ENCODE results near the gene COQ3. TPM values are rescaled to one million over a fixed set of nuclear protein-coding genes. Genes with fewer than 3 reads are reported as not detected.

The COQ3 gene
- total and polyA plus RNA-seq, 2 of the 8 experiments (the other 6 are each of a cell fraction or from before 2014, with no cell fraction given) = 8.4 to 16.2 TPM

DNA sequence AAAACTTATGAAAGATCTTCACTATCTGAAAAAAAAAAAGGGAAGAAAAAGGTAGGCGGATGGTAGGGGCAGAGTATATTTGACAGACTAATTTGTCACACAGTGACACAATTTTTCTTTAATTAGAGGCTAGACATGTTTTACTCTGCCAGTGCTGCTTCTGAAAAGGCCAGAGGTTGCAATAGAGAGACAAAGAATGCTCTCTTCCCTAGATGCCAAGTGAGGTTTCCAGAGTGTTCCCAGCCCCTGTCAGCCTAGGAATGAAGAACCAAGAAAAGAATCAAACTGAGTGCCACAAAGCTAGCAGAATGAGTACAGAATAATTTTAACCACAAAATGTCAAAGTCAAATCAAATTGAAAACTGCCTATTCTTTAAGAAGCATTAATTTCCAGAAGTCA, 18.1 kb upstream of the COQ3 start:
- H3K79me2 ChIP-seq (ENCODE audit: control insufficient read depth in 1 of 2, insufficient read depth in 2 of 2, low read length in 2 of 2) = peaks cover 0 to 62% of the 10 kb centered on the region in 2 experiments; a peak in 3 of 4 replicates
- H2BK120ac ChIP-seq (replicated peaks; ENCODE audit: low read depth, low read length) = no peak overlapping the region
- no peak overlapping the region for H3K4ac ChIP-seq (replicated peaks; ENCODE audit: insufficient read length, low read depth, low read length)
- no peak for DNase-seq (ENCODE audit: low read depth in 1 of 2, low spot score in 2 of 2)
- H3K9ac ChIP-seq (replicated peaks in 1 of 4; ENCODE audit: extremely low read depth in 1 of 4, low read depth in 3 of 4, low read length in 3 of 4) = no peak overlapping the region
- H4K91ac ChIP-seq (replicated peaks; ENCODE audit: insufficient read length, low read length) = no peak overlapping the region
- 82% methylated on average over 1 of the region's 1 CpG; no CpG with 5 or more reads in 1 of the 2 experiments for WGBS, 2 experiments (ENCODE audit: extremely low coverage in 1 of 2, insufficient coverage in 1 of 2, insufficient read length in 1 of 2, insufficient replicate concordance in 2 of 2, low coverage in 1 of 2, low lambda C conversion rate in 2 of 2, missing lambda C conversion rate in 1 of 2)
- no peak overlapping the region for H2BK20ac ChIP-seq (ENCODE audit: low read length)
- no peak overlapping the region for H2BK12ac ChIP-seq (ENCODE audit: low read depth, low read length)
- no peak overlapping the region for H3K14ac ChIP-seq (ENCODE audit: insufficient read length)
- H3K4me3 ChIP-seq (ENCODE audit: extremely low read depth in 1 of 4, insufficient read depth in 2 of 4, low read depth in 3 of 4, low read length in 4 of 4) = no peak overlapping the region
- no peaks in the 10 kb centered on the region for H3K9me3 ChIP-seq (ENCODE audit: insufficient read depth in 2 of 2, low read depth in 1 of 2, low read length in 1 of 2)
- POLR2A ChIA-PET (ENCODE audit: partially characterized antibody) = interaction anchor here (1.0 to 5.3 kb wide), 6 partner anchors 10 to 17 kb away, joined by 3 to 34 read pairs (median 3); partner anchors contain the start of gene PNISR
- FAIRE-seq = no peak
- H3K4me2 ChIP-seq (ENCODE audit: insufficient read depth in 1 of 2, low read depth in 2 of 2, low read length in 2 of 2) = no peak overlapping the region
- no peak overlapping the region for H2AFZ ChIP-seq (ENCODE audit: low read length)
- peaks cover 9 to 75% (median 31%) of the 10 kb centered on the region in 4 experiments; a peak in 7 of 8 replicates for H3K36me3 ChIP-seq (ENCODE audit: control insufficient read depth in 2 of 4, insufficient read depth in 4 of 4, low read length in 3 of 4)
- H3K27ac ChIP-seq (ENCODE audit: low read depth, low read length) = no peak overlapping the region
- no peak overlapping the region for H3K23ac ChIP-seq (ENCODE audit: insufficient read length)
- H4K20me1 ChIP-seq (replicated peaks in 1 of 2; ENCODE audit: control insufficient read depth in 1 of 2, insufficient read depth in 2 of 2, low read length in 2 of 2) = peaks cover 4 to 11% of the 10 kb centered on the region in 2 experiments
- CTCF ChIA-PET (ENCODE audit: partially characterized antibody) = interaction anchor here (1.2 to 1.9 kb wide), 2 partner anchors 77 to 82 kb away, joined by 4 to 6 read pairs; no protein-coding TSS in a partner anchor
- H2BK15ac ChIP-seq (ENCODE audit: low read length) = no peak overlapping the region
- no peaks in the 10 kb centered on the region for H3K4me1 ChIP-seq (replicated peaks in 1 of 4; ENCODE audit: control insufficient read depth in 3 of 4, insufficient read depth in 4 of 4, low read length in 3 of 4)
- H3K27me3 ChIP-seq (replicated peaks in 1 of 4; ENCODE audit: control insufficient read depth in 3 of 4, extremely low read depth in 1 of 4, insufficient read depth in 3 of 4, low read length in 3 of 4) = no peaks in the 10 kb centered on the region
- H4K5ac ChIP-seq (ENCODE audit: insufficient read length, low read depth, low read length) = no peak overlapping the region
- H3K18ac ChIP-seq (ENCODE audit: extremely low read depth, low read length) = no peak overlapping the region
- no peaks in the 10 kb centered on the region; the same call in 1 of the 2 replicates for H3K23me2 ChIP-seq (ENCODE audit: low read depth, low read length)
- no peak overlapping the region for H3K56ac ChIP-seq (replicated peaks; ENCODE audit: insufficient read length, low read depth, low read length)
- no peak overlapping the region for H4K8ac ChIP-seq (ENCODE audit: extremely low read depth, insufficient read depth, low read length)
- H2BK5ac ChIP-seq (ENCODE audit: low read depth, low read length) = no peak overlapping the region
- H3K79me1 ChIP-seq (ENCODE audit: low read depth, low read length) = no peaks in the 10 kb centered on the region; the same call in 1 of the 2 replicates
- no peak overlapping the region for H2AK5ac ChIP-seq (ENCODE audit: low read depth, low read length)
- no peak for TF ChIP-seq RAD21 (IDR thresholded peaks at IDR 0.05 in 1 of 2, conservative IDR thresholded peaks at IDR 0.05 in 1 of 2; ENCODE audit: low read depth in 2 of 2, low read length in 2 of 2)
- TF ChIP-seq NRF1 (IDR thresholded peaks at IDR 0.05; ENCODE audit: low read depth, low read length) = no peak
- no peak for TF ChIP-seq KDM1A (IDR thresholded peaks at IDR 0.05; ENCODE audit: borderline replicate concordance, low read length)
- TF ChIP-seq ATF2 (IDR thresholded peaks at IDR 0.05; ENCODE audit: low read length) = no peak
- no peak for TF ChIP-seq SP1 (IDR thresholded peaks at IDR 0.05; ENCODE audit: low read depth, low read length)
- TF ChIP-seq POU5F1 (IDR thresholded peaks at IDR 0.05; ENCODE audit: low read depth, low read length) = no peak
- no peak for TF ChIP-seq CHD2 (IDR thresholded peaks at IDR 0.05; ENCODE audit: low read length)
- TF ChIP-seq RNF2 (IDR thresholded peaks at IDR 0.05; ENCODE audit: borderline replicate concordance, low read depth, low read length, missing control alignments, poor library complexity, severe bottlenecking) = no peak
- TF ChIP-seq TBP (IDR thresholded peaks at IDR 0.05; ENCODE audit: low read depth, low read length) = no peak
- TF ChIP-seq EP300 (IDR thresholded peaks at IDR 0.05; ENCODE audit: borderline replicate concordance in 1 of 2, low read depth in 2 of 2, low read length in 2 of 2) = no peak
- no peak for TF ChIP-seq BACH1 (IDR thresholded peaks at IDR 0.05; ENCODE audit: low read length)
- TF ChIP-seq MAFK (IDR thresholded peaks at IDR 0.05; ENCODE audit: low read depth, low read length) = no peak

Measured in H1 (cell line).